Measurements from ENCODE around the gene GJA1. TPM values are rescaled to one million over a fixed set of nuclear protein-coding genes. Genes with fewer than 3 reads are reported as not detected.

The GJA1 gene
- polyA plus RNA-seq, 1 of the 3 experiments (the other 2 are of a cell fraction), result 23.5 TPM

DNA sequence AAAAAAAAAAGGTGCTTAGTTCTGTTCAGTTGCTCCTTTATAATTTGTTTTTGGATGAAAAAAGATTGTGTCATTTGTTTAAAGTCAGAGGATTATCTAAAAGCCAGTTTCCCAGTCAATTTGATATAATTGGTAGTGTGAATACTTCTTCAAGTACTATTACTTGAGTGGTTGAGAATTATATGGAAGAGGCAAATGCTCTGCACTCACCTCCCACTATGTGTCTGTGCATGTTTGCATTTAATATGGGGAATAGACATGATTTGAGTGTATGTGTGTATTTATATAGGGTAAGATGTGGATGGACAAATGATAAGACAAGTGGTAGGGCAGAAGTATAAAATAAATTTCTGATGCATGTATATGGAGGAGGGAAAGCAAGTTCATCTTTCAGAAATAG lies 15.8 kb downstream of the GJA1 start:
- Histone ChIP-seq H3K36me3 (replicated peaks in 1 of 2; ENCODE audit: control insufficient read depth in 1 of 2, insufficient read depth in 2 of 2, low read length in 1 of 2) (peaks cover 2 to 36% of the 10 kb centered on the region in 2 experiments), H3K27me3 (ENCODE audit: insufficient read depth) (no peaks in the 10 kb centered on the region)

DNA sequence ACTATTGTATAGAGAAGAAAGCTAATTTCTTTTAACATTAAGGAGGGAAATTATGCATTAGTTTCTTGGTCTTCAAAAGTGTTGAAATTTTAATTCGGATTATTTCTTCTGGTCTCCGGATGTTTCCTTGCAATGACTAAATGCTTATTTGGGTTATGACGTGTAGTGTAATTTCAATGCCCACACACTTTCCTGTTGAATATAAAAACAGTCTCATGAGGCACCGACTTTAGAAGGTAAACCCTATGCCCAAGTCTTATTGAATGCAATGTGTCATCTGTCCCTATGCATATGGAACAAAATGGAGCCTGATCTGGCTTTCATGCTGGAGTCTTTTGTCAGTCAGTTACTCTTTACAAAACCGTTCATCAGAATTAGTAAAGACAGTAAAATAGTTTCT lies 17.7 kb downstream of the GJA1 start:
- no peaks in the 10 kb centered on the region for H3K27me3 ChIP-seq (ENCODE audit: insufficient read depth)
- no peaks in the 10 kb centered on the region for H3K4me1 ChIP-seq (ENCODE audit: control insufficient read depth in 1 of 2, insufficient read depth in 2 of 2, low read depth in 1 of 2, low read length in 1 of 2)
- peaks cover 6% of the 10 kb centered on the region; the same call in 1 of the 2 replicates for H3K79me2 ChIP-seq (ENCODE audit: insufficient read depth)
- no peak overlapping the region for H2AFZ ChIP-seq (ENCODE audit: low read depth)
- CTCF ChIA-PET, result no interaction called here
- POLR2A ChIA-PET, result no interaction called here
- no peak overlapping the region for H3K4me3 ChIP-seq (ENCODE audit: low read depth in 2 of 2, low read length in 1 of 2)
- WGBS (ENCODE audit: low lambda C conversion rate), result 90% methylated on average over 5 of the region's 5 CpGs
- H3K9me3 ChIP-seq, result no peaks in the 10 kb centered on the region
- no peak overlapping the region for H3K27ac ChIP-seq (ENCODE audit: low read depth in 2 of 2, low read length in 1 of 2)
- TF ChIP-seq, protein P1, sequence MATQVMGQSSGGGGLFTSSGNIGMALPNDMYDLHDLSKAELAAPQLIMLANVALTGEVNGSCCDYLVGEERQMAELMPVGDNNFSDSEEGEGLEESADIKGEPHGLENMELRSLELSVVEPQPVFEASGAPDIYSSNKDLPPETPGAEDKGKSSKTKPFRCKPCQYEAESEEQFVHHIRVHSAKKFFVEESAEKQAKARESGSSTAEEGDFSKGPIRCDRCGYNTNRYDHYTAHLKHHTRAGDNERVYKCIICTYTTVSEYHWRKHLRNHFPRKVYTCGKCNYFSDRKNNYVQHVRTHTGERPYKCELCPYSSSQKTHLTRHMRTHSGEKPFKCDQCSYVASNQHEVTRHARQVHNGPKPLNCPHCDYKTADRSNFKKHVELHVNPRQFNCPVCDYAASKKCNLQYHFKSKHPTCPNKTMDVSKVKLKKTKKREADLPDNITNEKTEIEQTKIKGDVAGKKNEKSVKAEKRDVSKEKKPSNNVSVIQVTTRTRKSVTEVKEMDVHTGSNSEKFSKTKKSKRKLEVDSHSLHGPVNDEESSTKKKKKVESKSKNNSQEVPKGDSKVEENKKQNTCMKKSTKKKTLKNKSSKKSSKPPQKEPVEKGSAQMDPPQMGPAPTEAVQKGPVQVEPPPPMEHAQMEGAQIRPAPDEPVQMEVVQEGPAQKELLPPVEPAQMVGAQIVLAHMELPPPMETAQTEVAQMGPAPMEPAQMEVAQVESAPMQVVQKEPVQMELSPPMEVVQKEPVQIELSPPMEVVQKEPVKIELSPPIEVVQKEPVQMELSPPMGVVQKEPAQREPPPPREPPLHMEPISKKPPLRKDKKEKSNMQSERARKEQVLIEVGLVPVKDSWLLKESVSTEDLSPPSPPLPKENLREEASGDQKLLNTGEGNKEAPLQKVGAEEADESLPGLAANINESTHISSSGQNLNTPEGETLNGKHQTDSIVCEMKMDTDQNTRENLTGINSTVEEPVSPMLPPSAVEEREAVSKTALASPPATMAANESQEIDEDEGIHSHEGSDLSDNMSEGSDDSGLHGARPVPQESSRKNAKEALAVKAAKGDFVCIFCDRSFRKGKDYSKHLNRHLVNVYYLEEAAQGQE (IDR thresholded peaks at IDR 0.05; ENCODE audit: low read depth, low read length), result no peak
- TF ChIP-seq CHD2 (IDR thresholded peaks at IDR 0.05; ENCODE audit: low read length, partially characterized antibody) (no peak), RXRA (IDR thresholded peaks at IDR 0.05; ENCODE audit: borderline replicate concordance, low read depth) (no peak), YY1 (IDR thresholded peaks at IDR 0.05; ENCODE audit: low read depth) (no peak)
- H3K9me2 ChIP-seq, result no peaks in the 10 kb centered on the region
- peaks cover 17% of the 10 kb centered on the region for H3F3A ChIP-seq (replicated peaks; ENCODE audit: insufficient read depth)
- H4K20me1 ChIP-seq (ENCODE audit: insufficient read depth), result no peaks in the 10 kb centered on the region
- no peak overlapping the region for H3K4me2 ChIP-seq
- DNase-seq, result no peak
- peaks cover 0 to 20% of the 10 kb centered on the region in 2 experiments for H3K36me3 ChIP-seq (replicated peaks in 1 of 2; ENCODE audit: control insufficient read depth in 1 of 2, insufficient read depth in 2 of 2, low read length in 1 of 2)
- no peak overlapping the region for H3K9ac ChIP-seq

More for the DNA sequence above, 15.8 kb downstream of the GJA1 start:
- no peak for DNase-seq
- Histone ChIP-seq H3K4me2 (no peak overlapping the region), H4K20me1 (ENCODE audit: insufficient read depth) (no peaks in the 10 kb centered on the region), H2AFZ (ENCODE audit: low read depth) (no peak overlapping the region), H3K9me3 (no peaks in the 10 kb centered on the region), H3K4me1 (ENCODE audit: control insufficient read depth in 1 of 2, insufficient read depth in 2 of 2, low read depth in 1 of 2, low read length in 1 of 2) (no peaks in the 10 kb centered on the region), H3K79me2 (ENCODE audit: insufficient read depth) (peaks cover 24% of the 10 kb centered on the region), H3F3A (replicated peaks; ENCODE audit: insufficient read depth) (peaks cover 17% of the 10 kb centered on the region), H3K4me3 (ENCODE audit: low read depth in 2 of 2, low read length in 1 of 2) (no peak overlapping the region), H3K9ac (no peak overlapping the region), H3K9me2 (no peaks in the 10 kb centered on the region), H3K27ac (ENCODE audit: low read depth in 2 of 2, low read length in 1 of 2) (no peak overlapping the region)
- CTCF ChIA-PET, result interaction anchor here (0.8 kb wide), 1 partner anchor 47 kb away, joined by 3 read pairs; no protein-coding TSS in a partner anchor
- POLR2A ChIA-PET, result no interaction called here
- no peak for TF ChIP-seq SMC3 (IDR thresholded peaks at IDR 0.05; ENCODE audit: low read depth, low read length)
- TF ChIP-seq FOSL2 (IDR thresholded peaks at IDR 0.05; ENCODE audit: borderline replicate concordance, low read depth), result no peak
- TF ChIP-seq MXI1 (IDR thresholded peaks at IDR 0.05; ENCODE audit: low read depth, low read length), result no peak
- TF ChIP-seq JUND (IDR thresholded peaks at IDR 0.05), result no peak
- TF ChIP-seq, protein P2, sequence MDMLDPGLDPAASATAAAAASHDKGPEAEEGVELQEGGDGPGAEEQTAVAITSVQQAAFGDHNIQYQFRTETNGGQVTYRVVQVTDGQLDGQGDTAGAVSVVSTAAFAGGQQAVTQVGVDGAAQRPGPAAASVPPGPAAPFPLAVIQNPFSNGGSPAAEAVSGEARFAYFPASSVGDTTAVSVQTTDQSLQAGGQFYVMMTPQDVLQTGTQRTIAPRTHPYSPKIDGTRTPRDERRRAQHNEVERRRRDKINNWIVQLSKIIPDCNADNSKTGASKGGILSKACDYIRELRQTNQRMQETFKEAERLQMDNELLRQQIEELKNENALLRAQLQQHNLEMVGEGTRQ (IDR thresholded peaks at IDR 0.05; ENCODE audit: borderline replicate concordance, low read depth, low read length), result no peak
- no peak for TF ChIP-seq EZH2phosphoT487 (IDR thresholded peaks at IDR 0.05; ENCODE audit: borderline replicate concordance, low read depth)
- no peak for TF ChIP-seq RAD21 (IDR thresholded peaks at IDR 0.05; ENCODE audit: low read length)
- no peak for TF ChIP-seq TCF12 (IDR thresholded peaks at IDR 0.05)
- TF ChIP-seq FOXM1 (IDR thresholded peaks at IDR 0.05; ENCODE audit: low read depth), result no peak

Measured in SK-N-SH (cell line).